ENCODE measurements around the gene FAF2. TPM values are rescaled to one million over a fixed set of nuclear protein-coding genes. Genes with fewer than 3 reads are reported as not detected.

The FAF2 gene
- total and polyA plus RNA-seq, 2 donors, result 17.7 to 22.4 TPM

- H3K27ac ChIP-seq (ENCODE audit: low read depth in 1 of 2, low read length in 1 of 2), result peak overlapping the region; percentile 76 to 80
- peaks cover 62 to 66% of the 10 kb centered on the region in 2 donors for H3K36me3 ChIP-seq (ENCODE audit: control insufficient read depth in 2 of 2, insufficient read depth in 2 of 2, low read length in 1 of 2)
- no peak overlapping the region for H3K4me3 ChIP-seq (ENCODE audit: low read length in 2 of 2)
- peak in 2 of 9 donors; percentile 29 to 43 for DNase-seq (ENCODE audit: low read depth in 6 of 9, low spot score in 9 of 9)
- no peaks in the 10 kb centered on the region for H3K27me3 ChIP-seq (ENCODE audit: control insufficient read depth in 2 of 2, insufficient read depth in 1 of 2, low read length in 1 of 2)
- H3K9me3 ChIP-seq (ENCODE audit: control insufficient read depth in 2 of 2, insufficient read depth in 1 of 2, low read length in 1 of 2), result peaks cover 8 to 26% of the 10 kb centered on the region in 2 donors
- H3K4me1 ChIP-seq (ENCODE audit: control insufficient read depth in 2 of 2, insufficient read depth in 2 of 2, low read length in 2 of 2), result peaks cover 26 to 67% of the 10 kb centered on the region in 2 donors
- 95% methylated on average over 26 of the region's 26 CpGs for WGBS
Measured at GRCh38 chr5:176529116-176529740, 81.0 kb downstream of the FAF2 start.

DNA sequence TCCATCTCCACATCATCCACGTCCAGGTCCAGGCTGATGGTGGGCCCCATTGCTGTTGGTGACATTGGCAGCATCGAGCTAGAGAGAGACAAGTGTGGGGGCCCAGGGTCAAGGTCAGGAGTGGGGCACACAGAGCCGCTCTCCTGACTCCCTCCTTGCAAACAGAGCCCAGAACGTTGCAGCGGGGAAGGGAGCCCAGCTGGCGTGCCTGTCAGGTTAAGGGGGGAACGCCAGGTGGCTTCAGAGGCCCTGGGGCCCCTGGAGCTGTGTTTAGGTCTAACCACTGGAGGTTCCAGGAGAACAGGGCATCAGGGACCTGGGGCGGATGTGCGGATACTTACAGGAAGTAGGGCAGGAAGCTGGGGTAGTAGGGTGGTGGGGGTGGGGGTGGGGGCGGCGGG is 81.6 kb downstream of the FAF2 start:
- H3K27me3 ChIP-seq (ENCODE audit: control insufficient read depth in 2 of 2, insufficient read depth in 1 of 2, low read length in 1 of 2), result no peaks in the 10 kb centered on the region
- H3K27ac ChIP-seq (ENCODE audit: low read depth in 1 of 2, low read length in 1 of 2), result peak overlapping the region; percentile 76 to 80
- peak in 7 of 9 donors; percentile 43 to 88 (median 65) for DNase-seq (ENCODE audit: low read depth in 6 of 9, low spot score in 9 of 9)
- peaks cover 31 to 72% of the 10 kb centered on the region in 2 donors for H3K4me1 ChIP-seq (ENCODE audit: control insufficient read depth in 2 of 2, insufficient read depth in 2 of 2, low read length in 2 of 2)
- peaks cover 63 to 70% of the 10 kb centered on the region in 2 donors for H3K36me3 ChIP-seq (ENCODE audit: control insufficient read depth in 2 of 2, insufficient read depth in 2 of 2, low read length in 1 of 2)
- no peak overlapping the region for H3K4me3 ChIP-seq (ENCODE audit: low read length in 2 of 2)
- WGBS, result 26% methylated on average over 11 of the region's 11 CpGs
- H3K9me3 ChIP-seq (ENCODE audit: control insufficient read depth in 2 of 2, insufficient read depth in 1 of 2, low read length in 1 of 2), result peaks cover 8 to 26% of the 10 kb centered on the region in 2 donors

- Histone ChIP-seq H3K27ac (ENCODE audit: low read depth in 1 of 2, low read length in 1 of 2) (peak overlapping the region; percentile 79 to 92), H3K4me3 (ENCODE audit: low read length in 2 of 2) (no peak overlapping the region), H3K36me3 (ENCODE audit: control insufficient read depth in 2 of 2, insufficient read depth in 2 of 2, low read length in 1 of 2) (peaks cover 64 to 73% of the 10 kb centered on the region in 2 donors), H3K4me1 (ENCODE audit: control insufficient read depth in 2 of 2, insufficient read depth in 2 of 2, low read length in 2 of 2) (peaks cover 32 to 78% of the 10 kb centered on the region in 2 donors), H3K27me3 (ENCODE audit: control insufficient read depth in 2 of 2, insufficient read depth in 1 of 2, low read length in 1 of 2) (no peaks in the 10 kb centered on the region), H3K9me3 (ENCODE audit: control insufficient read depth in 2 of 2, insufficient read depth in 1 of 2, low read length in 1 of 2) (peaks cover 8 to 29% of the 10 kb centered on the region in 2 donors)
- WGBS, result 59% methylated on average over 28 of the region's 28 CpGs
- DNase-seq (ENCODE audit: low read depth in 6 of 9, low spot score in 9 of 9), result peak in 4 of 9 donors; percentile 38 to 67 (median 40)
Measured at GRCh38 chr5:176530393-176530982, 82.3 kb downstream of the FAF2 start.

DNA sequence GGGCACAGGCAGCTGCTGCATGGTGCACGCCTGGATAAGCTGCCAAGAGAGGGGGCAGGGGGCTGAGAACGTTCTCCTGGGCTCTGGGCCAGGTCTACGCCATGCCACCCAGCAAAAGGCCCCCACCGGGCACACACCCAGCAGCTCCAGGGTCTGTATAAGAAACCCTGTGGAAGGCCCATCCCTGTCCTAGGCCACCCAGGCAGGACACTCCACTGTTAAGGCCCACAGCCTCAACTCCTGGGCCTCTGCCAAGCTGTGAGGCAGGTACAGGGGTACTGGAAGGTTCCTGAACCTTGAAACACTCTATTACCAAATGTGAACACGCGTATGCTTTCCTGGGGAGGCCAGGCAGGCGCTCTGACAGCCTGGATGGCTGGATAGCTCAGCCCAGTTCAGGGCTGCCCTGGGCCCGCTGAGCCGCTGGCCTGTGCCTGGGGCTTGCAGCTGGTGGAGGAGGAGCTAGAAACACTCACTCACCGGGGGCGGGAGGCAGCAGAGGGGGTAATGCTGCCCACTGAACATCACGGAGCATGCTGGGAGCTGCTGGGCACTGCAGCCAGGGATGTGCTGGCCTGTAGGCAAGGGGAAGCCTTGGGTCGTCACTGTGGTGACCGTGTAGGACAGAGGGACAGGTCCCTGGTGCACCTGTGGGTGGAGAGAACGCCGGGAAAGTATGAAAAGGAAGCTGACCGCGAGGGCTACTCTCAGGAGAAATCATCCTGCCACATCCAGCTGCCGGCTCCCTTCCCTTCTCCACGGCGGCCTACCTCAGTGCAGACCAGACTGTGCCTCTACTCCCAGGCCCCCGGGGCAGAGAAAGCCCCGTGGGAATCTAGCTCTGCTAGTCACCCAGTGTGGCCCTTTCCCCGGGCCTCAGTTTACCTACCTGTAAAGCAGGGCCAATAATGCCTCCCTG is 83.1 kb downstream of the FAF2 start:
- peak in 2 of 9 donors; percentile 18 to 20 for DNase-seq (ENCODE audit: low read depth in 6 of 9, low spot score in 9 of 9)

GRCh38 chr5:176531902-176532493 is 83.8 kb downstream of the FAF2 start:
- DNase-seq (ENCODE audit: low read depth in 6 of 9, low spot score in 9 of 9), result no peak
- H3K9me3 ChIP-seq (ENCODE audit: control insufficient read depth in 2 of 2, insufficient read depth in 1 of 2, low read length in 1 of 2), result peaks cover 8 to 31% of the 10 kb centered on the region in 2 donors
- no peaks in the 10 kb centered on the region for H3K27me3 ChIP-seq (ENCODE audit: control insufficient read depth in 2 of 2, insufficient read depth in 1 of 2, low read length in 1 of 2)
- H3K27ac ChIP-seq (ENCODE audit: low read depth in 1 of 2, low read length in 1 of 2), result peak overlapping the region; percentile 79 to 92
- H3K36me3 ChIP-seq (ENCODE audit: control insufficient read depth in 2 of 2, insufficient read depth in 2 of 2, low read length in 1 of 2), result peaks cover 58 to 64% of the 10 kb centered on the region in 2 donors
- 93% methylated on average over 28 of the region's 28 CpGs for WGBS
- no peak overlapping the region for H3K4me3 ChIP-seq (ENCODE audit: low read length in 2 of 2)
- H3K4me1 ChIP-seq (ENCODE audit: control insufficient read depth in 2 of 2, insufficient read depth in 2 of 2, low read length in 2 of 2), result peaks cover 32 to 78% of the 10 kb centered on the region in 2 donors

More for the DNA sequence above, 83.1 kb downstream of the FAF2 start:
- Histone ChIP-seq H3K36me3 (ENCODE audit: control insufficient read depth in 2 of 2, insufficient read depth in 2 of 2, low read length in 1 of 2) (peaks cover 60 to 71% of the 10 kb centered on the region in 2 donors), H3K4me3 (ENCODE audit: low read length in 2 of 2) (peak overlapping the region in 1 of 2 donors; percentile 4), H3K9me3 (ENCODE audit: control insufficient read depth in 2 of 2, insufficient read depth in 1 of 2, low read length in 1 of 2) (peaks cover 8 to 29% of the 10 kb centered on the region in 2 donors), H3K27ac (ENCODE audit: low read depth in 1 of 2, low read length in 1 of 2) (peak overlapping the region; percentile 79 to 92), H3K4me1 (ENCODE audit: control insufficient read depth in 2 of 2, insufficient read depth in 2 of 2, low read length in 2 of 2) (peaks cover 32 to 78% of the 10 kb centered on the region in 2 donors), H3K27me3 (ENCODE audit: control insufficient read depth in 2 of 2, insufficient read depth in 1 of 2, low read length in 1 of 2) (no peaks in the 10 kb centered on the region)
- WGBS, result 78% methylated on average over 24 of the region's 24 CpGs

DNA sequence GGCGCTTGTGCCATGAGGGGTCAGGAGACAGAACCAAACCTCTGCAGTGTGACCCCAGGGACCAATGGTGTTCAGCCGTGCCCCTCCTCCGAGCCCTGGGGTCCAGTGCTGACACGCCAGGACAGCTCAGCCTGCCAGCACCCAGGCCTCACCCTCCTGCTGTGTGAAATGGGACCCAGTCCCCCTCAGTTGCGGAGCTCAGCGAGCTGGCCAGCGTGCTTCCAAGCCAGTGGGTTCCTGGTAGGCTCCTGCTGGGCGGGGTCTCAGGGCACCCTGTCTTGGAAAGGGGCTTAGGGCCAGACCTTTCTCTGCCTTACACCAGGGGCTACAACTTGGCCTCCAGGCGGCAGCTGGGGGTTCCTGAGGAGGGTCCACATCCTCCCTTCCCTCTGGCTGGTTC is 84.6 kb downstream of the FAF2 start:
- peaks cover 52 to 56% of the 10 kb centered on the region in 2 donors for H3K36me3 ChIP-seq (ENCODE audit: control insufficient read depth in 2 of 2, insufficient read depth in 2 of 2, low read length in 1 of 2)
- peaks cover 32 to 73% of the 10 kb centered on the region in 2 donors for H3K4me1 ChIP-seq (ENCODE audit: control insufficient read depth in 2 of 2, insufficient read depth in 2 of 2, low read length in 2 of 2)
- H3K27me3 ChIP-seq (ENCODE audit: control insufficient read depth in 2 of 2, insufficient read depth in 1 of 2, low read length in 1 of 2), result no peaks in the 10 kb centered on the region
- DNase-seq (ENCODE audit: low read depth in 6 of 9, low spot score in 9 of 9), result no peak
- WGBS, result 92% methylated on average over 9 of the region's 9 CpGs
- H3K27ac ChIP-seq (ENCODE audit: low read depth in 1 of 2, low read length in 1 of 2), result peak overlapping the region; percentile 99 to 100
- H3K4me3 ChIP-seq (ENCODE audit: low read length in 2 of 2), result peak overlapping the region; percentile 85 to 98
- H3K9me3 ChIP-seq (ENCODE audit: control insufficient read depth in 2 of 2, insufficient read depth in 1 of 2, low read length in 1 of 2), result peaks cover 8 to 31% of the 10 kb centered on the region in 2 donors

GRCh38 chr5:176533390-176533789 is 85.2 kb downstream of the FAF2 start:
- Histone ChIP-seq H3K4me3 (ENCODE audit: low read length in 2 of 2) (peak overlapping the region; percentile 85 to 98), H3K27me3 (ENCODE audit: control insufficient read depth in 2 of 2, insufficient read depth in 1 of 2, low read length in 1 of 2) (no peaks in the 10 kb centered on the region), H3K36me3 (ENCODE audit: control insufficient read depth in 2 of 2, insufficient read depth in 2 of 2, low read length in 1 of 2) (peaks cover 46 to 50% of the 10 kb centered on the region in 2 donors), H3K27ac (ENCODE audit: low read depth in 1 of 2, low read length in 1 of 2) (peak overlapping the region; percentile 99 to 100), H3K4me1 (ENCODE audit: control insufficient read depth in 2 of 2, insufficient read depth in 2 of 2, low read length in 2 of 2) (peaks cover 36 to 71% of the 10 kb centered on the region in 2 donors), H3K9me3 (ENCODE audit: control insufficient read depth in 2 of 2, insufficient read depth in 1 of 2, low read length in 1 of 2) (peaks cover 8 to 31% of the 10 kb centered on the region in 2 donors)
- DNase-seq (ENCODE audit: low read depth in 6 of 9, low spot score in 9 of 9), result peak in 3 of 9 donors; percentile 29 to 67 (median 46)
- 12% methylated on average over 8 of the region's 8 CpGs for WGBS

DNA sequence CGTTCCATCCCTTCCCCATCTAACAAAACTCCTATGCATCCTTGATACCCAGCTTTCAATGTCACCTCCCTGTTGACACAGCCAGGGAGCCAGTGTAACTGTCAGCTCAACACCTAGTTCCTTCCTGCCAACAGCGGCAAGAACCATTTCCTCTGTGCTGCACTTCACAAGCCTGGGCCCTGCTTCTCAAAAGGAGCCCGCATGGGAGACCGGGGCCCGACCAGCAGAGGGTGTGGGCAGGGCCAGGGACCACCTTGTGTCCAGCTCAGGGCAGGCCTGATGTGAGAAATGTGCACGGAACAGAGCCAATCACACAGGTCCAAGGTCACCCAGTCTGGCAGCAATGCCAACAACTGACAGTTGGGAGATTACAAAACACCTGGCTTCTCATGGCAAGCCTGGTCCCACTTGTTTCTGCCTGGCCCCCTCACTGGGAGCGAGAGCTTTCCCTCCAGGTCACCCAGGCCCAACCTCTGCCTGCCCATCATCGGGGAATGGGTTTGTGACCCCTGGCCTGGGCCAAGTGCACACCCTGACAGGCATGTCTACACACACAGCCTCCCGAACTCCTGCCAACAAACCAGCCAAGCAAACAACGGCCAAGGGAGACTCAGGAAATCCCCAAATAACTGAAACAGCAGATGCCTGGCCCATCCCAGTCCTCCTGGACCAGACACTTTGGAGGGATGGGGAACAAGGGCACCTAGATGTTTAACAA is 85.9 kb downstream of the FAF2 start:
- H3K9me3 ChIP-seq (ENCODE audit: control insufficient read depth in 2 of 2, insufficient read depth in 1 of 2, low read length in 1 of 2), result peaks cover 8 to 31% of the 10 kb centered on the region in 2 donors
- WGBS, result 3% methylated on average over 10 of the region's 10 CpGs
- H3K27me3 ChIP-seq (ENCODE audit: control insufficient read depth in 2 of 2, insufficient read depth in 1 of 2, low read length in 1 of 2), result no peaks in the 10 kb centered on the region
- H3K4me1 ChIP-seq (ENCODE audit: control insufficient read depth in 2 of 2, insufficient read depth in 2 of 2, low read length in 2 of 2), result peaks cover 37 to 70% of the 10 kb centered on the region in 2 donors
- H3K36me3 ChIP-seq (ENCODE audit: control insufficient read depth in 2 of 2, insufficient read depth in 2 of 2, low read length in 1 of 2), result peaks cover 39 to 44% of the 10 kb centered on the region in 2 donors
- DNase-seq (ENCODE audit: low read depth in 6 of 9, low spot score in 9 of 9), result peak in 8 of 9 donors; percentile 43 to 85 (median 59)
- peak overlapping the region; percentile 85 to 98 for H3K4me3 ChIP-seq (ENCODE audit: low read length in 2 of 2)
- H3K27ac ChIP-seq (ENCODE audit: low read depth in 1 of 2, low read length in 1 of 2), result peak overlapping the region; percentile 99 to 100
